Thyroid gland (tissue), 4 donors: Measurements from ENCODE around the gene IL17RA.

ENCODE experiments used
- POLR2A ChIP-seq, 2 donors: fragments of 450-650 bp; IDR thresholded peaks; one replicate each; pipeline ENCODE4 v1.6.1; 2017; ENCODE audit warnings: antibody characterized with exemption in 2 of 2, mild to moderate bottlenecking in 2 of 2, moderate library complexity in 1 of 2
- TF ChIP-seq, protein P1 (sequence below), 6 experiments: fragments of 200-600 bp in 3 of 6; fragments of 450-650 bp in 3 of 6; sonication (generic) in 3 of 6; IDR thresholded peaks; one replicate each; pipeline ENCODE4 v1.5.1; 2016 to 2019; ENCODE audit warnings: antibody characterized with exemption in 6 of 6, mild to moderate bottlenecking in 2 of 6, inconsistent platforms in 1 of 6, moderate library complexity in 1 of 6

- TF ChIP-seq, protein P1, sequence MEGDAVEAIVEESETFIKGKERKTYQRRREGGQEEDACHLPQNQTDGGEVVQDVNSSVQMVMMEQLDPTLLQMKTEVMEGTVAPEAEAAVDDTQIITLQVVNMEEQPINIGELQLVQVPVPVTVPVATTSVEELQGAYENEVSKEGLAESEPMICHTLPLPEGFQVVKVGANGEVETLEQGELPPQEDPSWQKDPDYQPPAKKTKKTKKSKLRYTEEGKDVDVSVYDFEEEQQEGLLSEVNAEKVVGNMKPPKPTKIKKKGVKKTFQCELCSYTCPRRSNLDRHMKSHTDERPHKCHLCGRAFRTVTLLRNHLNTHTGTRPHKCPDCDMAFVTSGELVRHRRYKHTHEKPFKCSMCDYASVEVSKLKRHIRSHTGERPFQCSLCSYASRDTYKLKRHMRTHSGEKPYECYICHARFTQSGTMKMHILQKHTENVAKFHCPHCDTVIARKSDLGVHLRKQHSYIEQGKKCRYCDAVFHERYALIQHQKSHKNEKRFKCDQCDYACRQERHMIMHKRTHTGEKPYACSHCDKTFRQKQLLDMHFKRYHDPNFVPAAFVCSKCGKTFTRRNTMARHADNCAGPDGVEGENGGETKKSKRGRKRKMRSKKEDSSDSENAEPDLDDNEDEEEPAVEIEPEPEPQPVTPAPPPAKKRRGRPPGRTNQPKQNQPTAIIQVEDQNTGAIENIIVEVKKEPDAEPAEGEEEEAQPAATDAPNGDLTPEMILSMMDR (IDR thresholded peaks at IDR 0.05), result no peak
- no peak for TF ChIP-seq POLR2A (IDR thresholded peaks at IDR 0.05)
Measured at GRCh38 chr22:17097062-17097461, 12.3 kb downstream of the IL17RA start.
